Glomerular endothelial cell (primary cell): Measurements from ENCODE around the gene SDCBP2. TPM values are rescaled to one million over a fixed set of nuclear protein-coding genes. Genes with fewer than 3 reads are reported as not detected.

Experiments
- DNase-seq: peaks from one replicate; pipeline ENCODE4 v3.0.0-alpha.2; 2011; ENCODE audit warnings: low read depth, low spot score; ENCODE audit errors: extremely low read depth
- total RNA-seq: library from RNA; depleted of rRNA; stranded (reverse); fragments of >200 nt; gene quantifications from 2 replicates; pipeline ENCODE4 v1.2.3, GENCODE V29; 2015

SDCBP2 gene, protein sequence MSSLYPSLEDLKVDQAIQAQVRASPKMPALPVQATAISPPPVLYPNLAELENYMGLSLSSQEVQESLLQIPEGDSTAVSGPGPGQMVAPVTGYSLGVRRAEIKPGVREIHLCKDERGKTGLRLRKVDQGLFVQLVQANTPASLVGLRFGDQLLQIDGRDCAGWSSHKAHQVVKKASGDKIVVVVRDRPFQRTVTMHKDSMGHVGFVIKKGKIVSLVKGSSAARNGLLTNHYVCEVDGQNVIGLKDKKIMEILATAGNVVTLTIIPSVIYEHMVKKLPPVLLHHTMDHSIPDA
- total RNA-seq = 3.2 and 4.4 TPM in 2 replicates

GRCh38 chr20:1328680-1329330 lies at the start of gene SDCBP2:
Gene SDCBP2 (minus strand): TSS chr20:1329139. CDS start chr20:1320416, 8,723 bp downstream.
- DNase-seq = no peak

DNA sequence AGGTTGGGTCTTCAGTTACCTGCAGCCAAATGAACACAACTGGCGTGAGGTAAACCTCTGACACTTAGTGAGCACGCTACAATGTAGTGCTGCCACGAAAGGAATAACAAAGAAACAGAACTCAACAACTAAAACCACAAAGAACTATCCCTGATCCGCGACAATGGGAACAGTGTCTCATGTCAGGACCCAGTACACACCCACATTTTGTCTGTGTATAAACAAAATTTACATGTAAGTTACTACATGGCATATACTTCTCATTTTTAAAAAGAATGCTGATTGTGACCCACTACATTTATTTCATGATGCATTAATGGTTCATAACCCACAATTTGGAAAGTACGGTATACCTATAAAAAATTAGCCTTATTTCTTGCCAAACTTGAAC lies 49.8 kb upstream of the SDCBP2 start:
- no peak for DNase-seq

DNA sequence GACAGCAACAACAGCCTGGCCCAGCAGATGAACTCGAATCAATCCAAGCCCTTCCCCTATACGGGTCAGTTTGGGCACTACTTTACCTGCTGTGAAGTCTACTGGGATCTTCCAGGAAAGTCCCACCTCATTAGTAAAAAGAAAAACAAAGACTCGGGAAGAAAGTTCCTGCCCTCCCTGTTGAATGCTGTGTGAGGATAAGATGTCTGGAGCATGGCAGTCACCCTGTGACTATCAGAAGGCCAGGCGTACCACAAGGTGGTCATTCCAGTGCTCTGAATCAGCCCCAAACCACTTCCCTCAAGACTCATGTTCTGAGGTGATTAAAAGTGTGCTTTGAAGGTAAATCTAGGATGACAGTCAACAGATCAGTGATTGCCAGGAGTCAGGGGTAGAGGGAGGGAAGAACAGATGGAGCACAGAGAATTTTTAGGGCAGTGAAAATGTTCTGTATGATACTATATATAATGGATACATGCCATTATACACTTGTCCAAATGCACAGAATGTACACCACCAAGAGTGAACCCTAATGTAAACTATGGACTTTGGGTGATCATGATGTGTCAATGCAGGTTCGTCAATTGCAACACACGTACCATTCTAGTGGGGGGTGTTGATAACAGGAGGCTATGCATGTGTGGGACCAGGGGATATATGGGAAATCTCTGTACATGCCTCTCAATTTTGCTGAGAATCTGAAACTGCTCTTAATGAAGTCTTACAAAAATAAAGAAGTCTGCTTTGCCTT lies 49.2 kb upstream of the SDCBP2 start:
- DNase-seq = no peak

DNA sequence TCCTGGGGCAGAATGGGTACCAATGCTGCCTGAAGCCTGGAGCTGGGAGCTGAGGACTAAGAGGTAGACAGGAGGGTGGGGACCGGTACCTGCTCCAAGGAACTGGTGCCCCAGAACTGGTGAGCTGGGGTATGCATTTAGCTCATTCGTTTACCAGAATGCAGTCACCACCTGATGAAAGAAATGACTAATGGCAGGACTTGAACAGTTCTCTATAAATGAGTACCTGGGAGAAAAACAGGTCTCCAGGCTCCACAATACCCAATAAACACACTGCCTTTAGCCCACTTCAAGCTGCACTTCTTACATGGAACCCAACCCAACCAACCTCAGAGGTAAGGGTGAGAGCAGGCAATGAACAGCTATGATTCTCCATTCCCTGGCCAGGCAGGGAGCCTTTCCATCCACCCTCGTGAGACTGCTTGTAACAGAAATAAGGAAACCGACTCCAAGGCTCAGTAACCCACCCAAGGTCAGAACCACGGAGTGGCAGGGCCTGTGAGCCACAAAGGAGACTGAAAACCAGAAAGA lies 48.5 kb upstream of the SDCBP2 start:
- no peak for DNase-seq

GRCh38 chr20:1376408-1377270 lies 47.7 kb upstream of the SDCBP2 start:
- no peak for DNase-seq

GRCh38 chr20:1376007-1376406 lies 47.1 kb upstream of the SDCBP2 start:
- DNase-seq = no peak

DNA sequence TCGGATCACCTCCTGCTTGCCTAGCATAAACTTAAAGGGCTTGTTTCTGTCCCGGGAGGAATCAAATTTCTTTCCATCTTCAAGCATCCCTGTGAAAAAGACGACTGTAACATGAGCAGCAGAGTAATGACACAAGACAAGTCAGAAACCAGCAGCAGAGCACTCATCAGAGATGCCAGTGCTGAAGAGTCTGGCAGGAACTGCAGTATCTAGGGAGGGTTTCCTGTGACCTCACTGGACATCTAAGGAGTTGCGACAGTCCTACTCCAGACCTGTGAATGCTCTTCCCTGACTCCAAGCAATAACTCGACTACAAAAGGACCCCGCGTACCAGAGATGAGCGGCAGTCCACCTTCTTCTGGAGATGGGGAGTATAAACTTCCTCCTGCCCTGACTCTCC lies 46.6 kb upstream of the SDCBP2 start:
- no peak for DNase-seq

DNA sequence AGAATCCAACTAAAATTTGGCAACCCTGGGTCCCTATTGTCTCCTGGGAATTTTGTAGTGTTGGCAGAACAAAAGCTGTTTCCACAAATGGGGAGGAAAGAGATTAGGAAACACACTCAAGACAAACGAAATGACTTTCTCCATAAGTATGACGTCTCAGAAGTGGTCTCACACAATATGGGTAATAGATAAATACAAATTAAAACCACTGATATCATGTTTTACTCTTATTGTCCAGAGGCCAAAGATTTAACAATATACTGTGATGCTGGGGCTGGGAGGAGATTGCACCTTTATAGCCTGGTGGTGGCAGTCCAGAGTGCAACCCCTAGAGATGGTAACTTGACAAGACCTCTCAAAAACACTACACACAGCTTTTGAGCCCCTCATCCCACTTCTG lies 45.3 kb upstream of the SDCBP2 start:
- DNase-seq = no peak

DNA sequence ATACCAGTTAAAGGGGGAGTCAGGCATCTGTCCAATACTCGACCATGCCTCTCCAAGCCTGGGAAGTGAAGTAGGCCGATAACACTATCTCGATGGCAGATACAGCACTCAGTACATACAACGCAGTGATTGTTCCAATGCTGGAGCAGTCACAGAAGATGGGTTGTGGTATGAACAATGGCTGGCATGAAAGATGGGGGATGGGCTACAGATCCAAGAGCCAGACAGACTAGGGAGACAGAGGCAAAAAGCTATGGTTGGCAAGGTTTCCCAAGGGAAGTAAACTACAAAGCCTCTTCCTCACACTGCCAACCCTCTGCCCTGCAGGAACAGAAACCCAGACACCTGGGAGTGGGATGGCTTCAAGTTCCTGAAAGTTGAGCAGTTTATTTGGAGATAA lies 44.7 kb upstream of the SDCBP2 start:
- DNase-seq = no peak

- DNase-seq = no peak
Measured at GRCh38 chr20:1373036-1373435, 44.1 kb upstream of the SDCBP2 start.

GRCh38 chr20:1371830-1372539 lies 43.0 kb upstream of the SDCBP2 start:
- no peak for DNase-seq

GRCh38 chr20:1371202-1371782 lies 42.4 kb upstream of the SDCBP2 start:
- DNase-seq = no peak

GRCh38 chr20:1370548-1371110 lies 41.7 kb upstream of the SDCBP2 start:
- DNase-seq = no peak

GRCh38 chr20:1369970-1370369 lies 41.0 kb upstream of the SDCBP2 start:
- no peak for DNase-seq

- DNase-seq = no peak
Measured at GRCh38 chr20:1368448-1369199, 39.7 kb upstream of the SDCBP2 start.

DNA sequence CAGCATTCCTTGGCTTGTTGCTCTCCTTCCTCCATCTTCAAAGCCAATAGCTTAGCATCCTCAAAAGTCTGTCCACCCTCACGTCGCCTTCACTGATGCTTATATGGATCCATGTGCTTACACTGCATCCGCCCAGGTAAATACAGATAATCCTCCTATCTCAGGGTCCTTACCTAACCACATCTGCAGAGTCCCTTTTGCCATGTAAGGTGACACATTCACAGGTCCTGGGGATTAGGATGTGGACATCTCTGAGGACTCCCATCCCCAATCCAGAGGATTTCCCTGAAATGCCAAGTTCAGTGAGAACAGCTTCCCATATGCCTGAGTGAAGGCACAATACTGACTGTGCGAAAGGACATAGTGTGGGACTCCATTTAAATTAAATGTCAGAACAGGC lies 38.5 kb upstream of the SDCBP2 start:
- no peak for DNase-seq

GRCh38 chr20:1364106-1364505 lies 35.2 kb upstream of the SDCBP2 start:
- no peak for DNase-seq

GRCh38 chr20:1363522-1363921 lies 34.6 kb upstream of the SDCBP2 start:
- no peak for DNase-seq

DNA sequence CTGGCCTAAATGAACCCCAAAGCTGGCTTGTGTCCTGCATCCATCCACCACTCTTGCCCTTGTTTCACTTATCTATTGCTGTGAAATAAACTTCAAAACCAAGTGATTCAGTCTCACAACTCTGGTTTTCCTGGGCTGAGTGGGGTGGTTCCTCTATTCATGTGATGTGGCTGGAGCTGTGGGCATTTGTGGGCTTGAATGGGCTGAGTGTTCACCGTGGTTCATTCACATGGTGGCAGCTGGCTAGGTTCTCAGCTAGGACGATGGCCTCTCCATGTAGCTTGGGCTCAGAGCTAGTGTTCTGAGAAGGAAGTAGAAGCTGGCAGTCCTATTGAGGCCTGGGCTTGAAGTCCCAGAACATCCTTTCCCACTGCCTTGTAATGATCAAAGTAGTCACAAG lies 33.5 kb upstream of the SDCBP2 start:
- DNase-seq = no peak
